IMR-90 (cell line): Measurements from ENCODE around the gene PTPRO. TPM values are rescaled to one million over a fixed set of nuclear protein-coding genes. Genes with fewer than 3 reads are reported as not detected.

Experiments
- ATAC-seq: fragments of 200-7000 bp; cut with Tn5 transposase; 2 replicates; pipeline ENCODE4 v1.9.1; 2020; ENCODE audit warnings: low read depth, mild to moderate bottlenecking, moderate library complexity
- BruUV-seq: library from RNA; stranded (reverse); fragments of 400-500 nt; replicated peaks from 2 replicates; lab custom pipeline; 2021; lab: Mats Ljungman, UMichigan
- CTCF ChIA-PET: fragments of 300-600 bp; formaldehyde crosslinking; extraction: SDS; loops from one replicate; lab custom pipeline; 2021; ENCODE audit warnings: antibody characterized with exemption; lab: Yijun Ruan, JAX
- POLR2A ChIA-PET: fragments of 300-600 bp; sonication (Branson Sonifier 250); formaldehyde crosslinking; loops from one replicate; lab custom pipeline; 2022; ENCODE audit warnings: antibody characterized with exemption; ENCODE audit not compliant: unreplicated experiment; lab: Charles Lee
- DNase-seq: peaks from one replicate; pipeline ENCODE4 v3.0.0; 2013
- H2AFZ ChIP-seq: replicated peaks from 2 replicates; pipeline ENCODE3; 2013; ENCODE audit warnings: low read length, mild to moderate bottlenecking; ENCODE audit not compliant: poor library complexity
- H2AK5ac ChIP-seq: 2 replicates; pipeline ENCODE4 v1.6.1; 2013; ENCODE audit warnings: low read depth, low read length, inconsistent platforms
- H2AK9ac ChIP-seq: replicated peaks from 2 replicates; pipeline ENCODE3; 2013; ENCODE audit warnings: mild to moderate bottlenecking, low read depth, low read length, moderate library complexity; ENCODE audit not compliant: poor library complexity
- H2BK120ac ChIP-seq: 2 replicates; pipeline ENCODE4 v1.6.1; 2013; ENCODE audit warnings: low read depth, low read length, inconsistent platforms
- H2BK15ac ChIP-seq: 3 replicates; pipeline ENCODE4 v1.6.1; 2013; ENCODE audit warnings: low read depth, low read length, inconsistent platforms
- H2BK20ac ChIP-seq: 2 replicates; pipeline ENCODE4 v1.6.1; 2013; ENCODE audit warnings: low read depth, mild to moderate bottlenecking, inconsistent platforms, low read length, moderate library complexity
- H2BK5ac ChIP-seq: 2 replicates; pipeline ENCODE4 v1.6.1; 2013; ENCODE audit warnings: mild to moderate bottlenecking, low read depth, low read length, inconsistent platforms; ENCODE audit not compliant: poor library complexity, severe bottlenecking
- H3K14ac ChIP-seq: replicated peaks from 2 replicates; pipeline ENCODE4 v1.6.1; 2013; ENCODE audit warnings: low read depth, low read length, inconsistent platforms
- H3K18ac ChIP-seq: 2 replicates; pipeline ENCODE4 v1.6.1; 2013; ENCODE audit warnings: low read depth, low read length, control low read depth
- H3K23ac ChIP-seq: 2 replicates; pipeline ENCODE4 v1.6.1; 2013; ENCODE audit warnings: low read depth, low read length, inconsistent platforms
- H3K27ac ChIP-seq: 2 replicates; pipeline ENCODE4 v1.5.1; 2013; ENCODE audit warnings: mild to moderate bottlenecking, control low read depth, low read length; ENCODE audit not compliant: insufficient read depth
- H3K27me3 ChIP-seq: 2 replicates; pipeline ENCODE4 v1.6.1; 2013; ENCODE audit warnings: low read length; ENCODE audit not compliant: control insufficient read depth, insufficient read depth
- H3K36me3 ChIP-seq: 2 replicates; pipeline ENCODE4 v1.6.1; 2013; ENCODE audit warnings: low read length, mixed read lengths; ENCODE audit not compliant: control insufficient read depth, insufficient read depth
- H3K4ac ChIP-seq: 2 replicates; pipeline ENCODE4 v1.6.1; 2013; ENCODE audit warnings: low read depth, low read length, inconsistent platforms
- H3K4me1 ChIP-seq: 2 replicates; pipeline ENCODE4 v1.6.1; 2013; ENCODE audit warnings: low read length, mixed read lengths; ENCODE audit not compliant: control insufficient read depth, insufficient read depth
- H3K4me2 ChIP-seq: 2 replicates; pipeline ENCODE4 v1.6.1; 2013; ENCODE audit warnings: low read depth, mild to moderate bottlenecking, control low read depth, low read length, moderate library complexity
- H3K4me3 ChIP-seq: 2 replicates; pipeline ENCODE4 v1.5.1; 2013; ENCODE audit warnings: low read depth, mild to moderate bottlenecking, control low read depth, low read length, moderate library complexity; ENCODE audit not compliant: insufficient read depth
- H3K56ac ChIP-seq: 2 replicates; pipeline ENCODE4 v1.6.1; 2013; ENCODE audit warnings: low read length, inconsistent platforms; ENCODE audit not compliant: insufficient read depth; ENCODE audit errors: extremely low read depth
- H3K79me1 ChIP-seq, 2 experiments: 2 replicates each; pipeline ENCODE4 v1.6.1; 2013; ENCODE audit warnings: low read length in 2 of 2, inconsistent platforms in 1 of 2, low read depth in 1 of 2
- H3K9ac ChIP-seq: 2 replicates; pipeline ENCODE4 v1.6.1; 2013; ENCODE audit warnings: low read depth, low read length, control low read depth
- H3K9me1 ChIP-seq: 2 replicates; pipeline ENCODE4 v1.6.1; 2013; ENCODE audit warnings: low read length, inconsistent platforms; ENCODE audit not compliant: insufficient read depth
- H3K9me3 ChIP-seq: 2 replicates; pipeline ENCODE4 v1.6.1; 2013; ENCODE audit warnings: low read length; ENCODE audit not compliant: control insufficient read depth, insufficient read depth
- H4K20me1 ChIP-seq: 2 replicates; pipeline ENCODE4 v1.6.1; 2013; ENCODE audit warnings: low read length, inconsistent platforms; ENCODE audit not compliant: insufficient read depth
- H4K5ac ChIP-seq: 2 replicates; pipeline ENCODE4 v1.6.1; 2013; ENCODE audit warnings: mild to moderate bottlenecking, low read depth, low read length, control low read depth
- H4K8ac ChIP-seq, 2 experiments: 2 replicates each; pipeline ENCODE4 v1.6.1; 2013; ENCODE audit warnings: low read depth in 2 of 2, low read length in 2 of 2, control low read depth in 1 of 2, inconsistent platforms in 1 of 2
- H4K91ac ChIP-seq: 2 replicates; pipeline ENCODE4 v1.6.1; 2013; ENCODE audit warnings: low read depth, low read length, inconsistent platforms; ENCODE audit not compliant: insufficient read depth
- BHLHE40 ChIP-seq: fragments of 150-350 bp; IDR thresholded peaks from 2 replicates; pipeline ENCODE4 v1.6.1; 2016; ENCODE audit warnings: mild to moderate bottlenecking, low read depth, low read length
- CEBPB ChIP-seq: IDR thresholded peaks from 2 replicates; pipeline ENCODE4 v1.6.1; 2012; ENCODE audit warnings: low read depth, low read length, improper control_type of control experiment
- CHD1 ChIP-seq: IDR thresholded peaks from 2 replicates; pipeline ENCODE4 v1.6.1; 2012; ENCODE audit warnings: low read depth, low read length, improper control_type of control experiment
- CTCF ChIP-seq: conservative IDR thresholded peaks from 2 replicates; pipeline ENCODE4 v1.5.1; 2012; ENCODE audit warnings: mild to moderate bottlenecking, low read depth, low read length, improper control_type of control experiment
- ELK1 ChIP-seq: fragments of 150-350 bp; IDR thresholded peaks from 2 replicates; pipeline ENCODE4 v1.6.1; 2016; ENCODE audit warnings: low read depth, mild to moderate bottlenecking, low read length, moderate library complexity, borderline replicate concordance
- FOS ChIP-seq: fragments of 150-350 bp; IDR thresholded peaks from 2 replicates; pipeline ENCODE4 v1.6.1; 2016; ENCODE audit warnings: low read depth, low read length
- MAFK ChIP-seq: IDR thresholded peaks from 2 replicates; pipeline ENCODE4 v1.6.1; 2012; ENCODE audit warnings: low read depth, low read length, improper control_type of control experiment
- MAZ ChIP-seq: IDR thresholded peaks from 2 replicates; pipeline ENCODE4 v1.6.1; 2012; ENCODE audit warnings: low read depth, mild to moderate bottlenecking, low read length, improper control_type of control experiment, moderate library complexity, borderline replicate concordance
- MXI1 ChIP-seq: IDR thresholded peaks from 2 replicates; pipeline ENCODE4 v1.6.1; 2012; ENCODE audit warnings: low read depth, mild to moderate bottlenecking, low read length, moderate library complexity, borderline replicate concordance
- NFE2L2 ChIP-seq: fragments of 150-350 bp; IDR thresholded peaks from 2 replicates; pipeline ENCODE4 v1.6.1; 2016; ENCODE audit warnings: low read depth, mild to moderate bottlenecking, low read length
- POLR2A ChIP-seq: IDR thresholded peaks from 2 replicates; pipeline ENCODE4 v1.6.1; 2012; ENCODE audit warnings: mild to moderate bottlenecking, low read depth, low read length
- RAD21 ChIP-seq: IDR thresholded peaks from 2 replicates; pipeline ENCODE4 v1.6.1; 2012; ENCODE audit warnings: low read length, improper control_type of control experiment
- RCOR1 ChIP-seq: IDR thresholded peaks from 2 replicates; pipeline ENCODE4 v1.6.1; 2012; ENCODE audit warnings: mild to moderate bottlenecking, low read length, improper control_type of control experiment; ENCODE audit not compliant: insufficient replicate concordance
- RFX5 ChIP-seq: IDR thresholded peaks from 2 replicates; pipeline ENCODE4 v1.8.0; 2012; ENCODE audit warnings: low read depth, mild to moderate bottlenecking, low read length, moderate library complexity
- SMC3 ChIP-seq: fragments of 150-350 bp; IDR thresholded peaks from 2 replicates; pipeline ENCODE4 v1.6.1; 2016; ENCODE audit warnings: low read depth, mild to moderate bottlenecking, antibody characterized with exemption, low read length, moderate library complexity
- USF2 ChIP-seq: fragments of 150-350 bp; IDR thresholded peaks from 2 replicates; pipeline ENCODE4 v1.6.1; 2017; ENCODE audit warnings: mild to moderate bottlenecking, antibody characterized with exemption, low read length, low read depth
- WGBS, 2 experiments: methylation state at CpG; one replicate each; pipeline versions ENCODE4 v1.1.5 to v1.1.7; 2013; ENCODE audit warnings: missing lambda C conversion rate in 2 of 2; ENCODE audit not compliant: insufficient read length in 1 of 2; ENCODE audit errors: extremely low coverage in 2 of 2; 5-methylcytosine and 5-hydroxymethylcytosine counted together
- dilution Hi-C: fragments of 300-500 bp; cut with HindIII; formaldehyde crosslinking; loops from one replicate; pipeline ENCODE4 v1.14.3; 2018; ENCODE audit warnings: low sequenced_read_pairs; ENCODE audit not compliant: unreplicated experiment
- in situ Hi-C: fragments of 300-500 bp; cut with MboI; formaldehyde crosslinking; loops from 3 replicates; pipeline ENCODE4 v1.14.3; 2019; ENCODE audit warnings: low sequenced_read_pairs, inconsistent platforms, mixed read lengths
- intact Hi-C: fragments of 100-400 bp; cut with micrococcal nuclease; formaldehyde crosslinking; loops from 2 replicates; pipeline ENCODE4 v1.10.0; 2022
- polyA plus RNA-seq, 3 experiments: library from polyadenylated mRNA; depleted of rRNA; stranded (reverse); fragments of >200 nt; gene quantifications; 2 replicates each; pipeline ENCODE4 v1.2.3, GENCODE V29; 2012; ENCODE audit warnings: low replicate concordance in 1 of 3
- total RNA-seq: library from RNA; depleted of rRNA; stranded (reverse); fragments of >200 nt; gene quantifications from 2 replicates; pipeline ENCODE4 v1.2.3, GENCODE V29; 2012

The PTPRO gene
- total and polyA plus RNA-seq, 2 of the 4 experiments (the other 2 are of a cell fraction), result 0.03 to 0.18 TPM

GRCh38 chr12:15540005-15540404 is 217.7 kb downstream of the PTPRO start:
- Histone ChIP-seq H3K18ac (no peak overlapping the region), H3K9ac (no peak overlapping the region), H4K5ac (no peak overlapping the region), H2BK20ac (peak overlapping the region; percentile 69; the same call in 1 of the 2 replicates), H3K4ac (peak overlapping the region; percentile 55; the same call in 1 of the 2 replicates), H4K20me1 (no peaks in the 10 kb centered on the region), H4K8ac (no peak overlapping the region), H4K91ac (no peak overlapping the region), H2BK15ac (no peak overlapping the region), H3K9me3 (no peaks in the 10 kb centered on the region), H3K36me3 (no peaks in the 10 kb centered on the region), H2AK5ac (no peak overlapping the region), H3K27ac (no peak overlapping the region), H3K23ac (no peak overlapping the region), H3K9me1 (0 out of 2 replicates have a peak, but pooled peaks cover 3% of the 10 kb centered on the region), H3K4me2 (no peak overlapping the region; the same call in 1 of the 2 replicates), H3K4me3 (no peak overlapping the region), H2AFZ (no peak overlapping the region), H2AK9ac (no peak overlapping the region), H2BK5ac (peak overlapping the region; percentile 84), H3K56ac (no peak overlapping the region), H2BK120ac (no peak overlapping the region), H3K4me1 (peaks cover 7% of the 10 kb centered on the region), H3K27me3 (no peaks in the 10 kb centered on the region), H3K14ac (no peak overlapping the region), H3K79me1 (no peaks in the 10 kb centered on the region)
- in situ Hi-C loops, result no loop called here
- no TSS peak for BruUV-seq
- no peak for TF ChIP-seq NFE2L2
- no peak for TF ChIP-seq POLR2A
- no peak for TF ChIP-seq USF2
- no peak for TF ChIP-seq ELK1
- TF ChIP-seq SMC3, result no peak
- no peak for TF ChIP-seq BHLHE40
- TF ChIP-seq CEBPB, result no peak
- TF ChIP-seq MAFK, result no peak
- no peak for TF ChIP-seq CTCF
- no peak for TF ChIP-seq FOS
- no peak for TF ChIP-seq CHD1
- TF ChIP-seq RFX5, result no peak
- no peak for TF ChIP-seq MAZ
- no peak for TF ChIP-seq RCOR1
- TF ChIP-seq RAD21, result no peak
- no peak for TF ChIP-seq MXI1
- ATAC-seq (peak; percentile 64), DNase-seq (peak; percentile 58)
- no CpG with 5 or more reads among the region's 2 CpGs for WGBS, 2 experiments
- ChIA-PET POLR2A (no interaction called here), CTCF (no interaction called here)
- intact Hi-C loops, result no loop called here
- dilution Hi-C loops, result no loop called here
